GM19351 (cell line): ENCODE results near the gene ABCA7.

Source experiments
- ATAC-seq: cut with Tn5 transposase; IDR thresholded peaks from one replicate; pipeline ENCODE4 v1.9.1; 2021; ENCODE audit warnings: mild to moderate bottlenecking, moderate library complexity; ENCODE audit not compliant: unreplicated experiment

The ABCA7 gene

DNA sequence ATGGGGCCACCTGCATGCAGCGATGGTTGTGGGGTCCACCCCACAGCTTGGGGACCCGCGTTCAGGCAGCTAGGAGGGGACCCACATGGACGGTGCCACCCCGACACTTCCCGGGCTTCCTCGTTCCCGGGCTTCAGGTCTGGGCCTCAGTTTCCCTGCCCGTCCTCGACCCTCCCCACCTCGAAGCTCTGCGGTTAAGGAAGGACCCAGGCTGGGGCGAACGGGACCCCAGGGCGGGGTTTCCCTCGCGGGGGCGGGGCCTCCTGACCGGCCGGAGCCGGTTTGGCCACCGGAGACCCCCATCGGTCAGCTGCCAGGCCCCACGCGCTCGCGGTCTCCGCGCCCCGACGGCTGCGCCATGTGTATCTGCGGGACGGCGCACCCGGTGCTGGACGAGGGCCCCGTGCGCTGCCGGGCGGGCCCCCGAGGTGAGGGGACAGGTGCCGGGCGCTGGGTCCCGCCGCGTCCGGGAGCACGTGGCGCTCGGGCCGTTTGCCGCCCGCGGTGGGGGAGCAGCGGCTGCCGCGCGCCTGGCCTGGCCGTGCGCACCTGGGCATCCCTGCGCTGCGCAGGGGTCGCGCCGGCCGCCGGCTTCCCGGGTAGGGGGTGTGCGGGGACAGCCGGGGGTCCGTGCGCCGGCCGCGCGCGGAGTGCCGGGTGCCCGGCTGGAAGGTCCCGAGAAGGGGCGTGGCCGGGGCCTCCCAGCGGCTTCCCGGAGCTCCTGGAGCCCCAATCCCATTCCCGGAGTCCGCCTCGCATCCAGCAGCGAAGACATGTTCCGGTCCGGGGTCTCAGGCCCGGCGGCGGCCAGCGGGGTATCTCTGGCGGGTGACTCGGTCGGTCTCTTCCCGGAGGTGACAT, 31.3 kb downstream of the ABCA7 start:
- ATAC-seq: no peak

DNA sequence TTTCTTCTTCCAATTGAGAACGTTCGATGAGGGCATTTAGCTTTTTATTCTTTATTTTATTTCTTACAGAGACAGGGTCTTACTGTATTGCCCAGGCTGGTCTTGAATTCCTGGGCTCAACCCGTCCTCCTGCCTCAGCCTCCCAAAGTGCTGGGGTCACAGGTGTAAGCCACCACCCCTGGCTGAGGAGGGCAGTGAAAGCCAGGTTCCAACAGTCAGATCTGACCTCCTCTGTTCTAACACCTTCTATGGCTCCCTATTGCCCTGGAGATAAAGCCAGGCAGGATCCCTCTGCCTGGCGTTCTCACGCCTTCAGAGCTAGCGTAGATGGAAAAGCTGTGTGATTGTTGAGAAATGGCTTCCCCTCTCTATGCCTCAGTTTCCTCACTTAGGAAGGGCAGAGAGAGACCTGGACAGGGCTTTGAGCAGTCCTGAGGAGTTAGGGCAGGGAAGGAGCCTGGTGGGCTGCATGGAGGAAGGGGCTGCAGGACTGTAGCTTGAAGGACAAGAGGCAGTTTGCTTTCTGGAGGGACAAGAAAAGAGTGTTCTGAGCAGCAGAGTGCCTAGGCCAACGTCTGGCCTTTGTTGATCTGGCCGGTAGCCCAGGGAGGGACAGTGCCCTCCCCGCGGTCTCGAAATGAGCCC, 32.6 kb downstream of the ABCA7 start:
- no peak for ATAC-seq

DNA sequence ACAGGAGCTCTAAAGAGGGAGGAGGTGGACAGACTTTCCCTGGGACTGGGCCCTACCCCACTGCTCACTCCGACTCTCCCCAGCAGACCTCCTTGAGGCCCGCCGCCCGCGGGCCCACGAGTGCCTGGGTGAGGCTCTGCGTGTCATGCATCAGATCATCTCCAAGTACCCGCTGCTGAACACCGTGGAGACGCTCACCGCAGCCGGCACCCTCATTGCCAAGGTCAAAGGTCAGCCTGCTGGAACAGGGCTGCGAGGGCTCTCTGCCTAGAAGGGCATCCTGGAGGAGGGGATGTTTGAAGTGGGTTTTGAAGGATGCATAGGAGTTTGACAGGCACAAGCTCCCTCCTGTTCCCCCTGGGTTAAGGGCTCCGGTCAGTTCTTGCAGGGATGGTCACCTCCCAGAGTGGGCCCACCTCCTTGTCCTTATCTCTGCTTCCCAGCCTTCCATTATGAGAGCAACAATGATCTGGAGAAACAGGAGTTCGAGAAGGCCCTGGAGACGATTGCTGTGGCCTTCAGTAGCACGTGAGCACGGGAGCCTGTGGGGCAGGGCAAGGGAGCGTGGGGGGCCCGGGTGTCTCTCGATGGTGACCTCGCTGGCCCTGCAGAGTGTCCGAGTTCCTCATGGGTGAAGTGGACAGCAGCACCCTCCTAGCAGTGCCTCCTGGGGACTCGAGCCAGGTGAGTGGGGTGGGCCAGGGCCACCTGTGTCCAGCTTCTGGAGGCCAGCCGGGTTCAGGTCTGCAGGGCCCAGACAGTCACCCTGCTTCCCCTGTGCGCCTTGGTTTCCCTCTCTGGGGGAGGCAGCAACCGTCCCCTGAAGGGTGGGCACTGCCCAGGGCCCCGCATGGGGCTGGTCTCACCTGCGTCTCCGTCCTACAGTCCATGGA, 33.4 kb downstream of the ABCA7 start:
- no peak for ATAC-seq

DNA sequence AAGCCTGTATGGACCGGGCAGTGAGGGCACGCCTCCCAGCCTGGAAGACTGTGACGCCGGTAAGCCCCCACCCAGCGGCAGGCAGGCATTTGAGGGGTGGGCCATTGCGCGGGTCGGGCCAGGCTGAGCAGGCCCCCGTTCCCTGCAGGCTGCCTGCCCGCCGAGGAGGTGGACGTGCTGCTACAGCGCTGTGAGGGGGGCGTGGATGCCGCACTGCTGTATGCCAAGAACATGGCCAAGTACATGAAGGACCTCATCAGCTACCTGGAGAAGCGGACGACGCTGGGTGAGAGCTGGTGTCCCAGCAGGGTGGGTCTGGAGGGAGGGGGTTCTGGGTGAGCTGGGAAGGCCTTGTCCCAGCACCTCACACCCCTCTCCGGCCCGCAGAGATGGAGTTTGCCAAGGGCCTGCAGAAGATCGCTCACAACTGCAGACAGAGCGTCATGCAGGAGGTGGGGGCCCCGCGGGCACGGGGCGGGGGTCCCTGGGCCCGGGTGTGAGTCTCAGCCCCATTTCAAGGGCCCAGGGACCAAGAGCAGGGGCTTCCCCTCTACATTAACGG, 34.1 kb downstream of the ABCA7 start:
- ATAC-seq: no peak

DNA sequence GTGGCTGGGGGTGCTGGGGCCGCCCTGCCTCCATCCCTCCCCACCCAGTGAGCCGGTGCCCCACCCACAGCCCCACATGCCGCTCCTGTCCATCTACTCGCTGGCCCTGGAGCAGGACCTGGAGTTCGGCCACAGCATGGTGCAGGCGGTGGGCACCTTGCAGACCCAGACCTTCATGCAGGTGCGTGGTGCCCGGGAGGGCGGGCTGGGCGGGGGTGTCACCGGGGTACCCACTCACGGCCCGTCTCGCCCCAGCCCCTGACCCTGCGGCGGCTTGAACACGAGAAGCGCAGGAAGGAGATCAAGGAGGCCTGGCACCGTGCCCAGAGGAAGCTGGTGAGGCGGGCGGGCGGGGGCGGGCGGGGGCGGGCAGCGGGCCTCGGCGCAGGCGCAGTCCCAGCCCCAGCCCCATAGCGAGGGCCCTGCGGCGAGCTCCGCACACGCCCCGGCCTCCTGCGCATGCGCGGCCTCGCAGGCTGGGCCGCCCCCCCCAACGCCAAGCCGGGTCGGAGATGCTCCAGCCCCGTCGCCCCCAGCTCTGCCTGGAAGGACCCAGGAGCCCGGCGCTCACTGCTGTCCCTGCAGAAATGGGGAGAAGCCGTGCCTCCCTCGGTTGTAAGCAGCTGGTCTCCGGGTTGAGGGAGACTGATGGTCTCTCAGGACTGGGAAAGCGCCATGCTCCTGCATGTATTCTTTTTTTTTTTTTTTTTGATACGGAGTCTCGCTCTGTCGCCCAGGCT, 34.8 kb downstream of the ABCA7 start:
- ATAC-seq: peak; percentile 55

DNA sequence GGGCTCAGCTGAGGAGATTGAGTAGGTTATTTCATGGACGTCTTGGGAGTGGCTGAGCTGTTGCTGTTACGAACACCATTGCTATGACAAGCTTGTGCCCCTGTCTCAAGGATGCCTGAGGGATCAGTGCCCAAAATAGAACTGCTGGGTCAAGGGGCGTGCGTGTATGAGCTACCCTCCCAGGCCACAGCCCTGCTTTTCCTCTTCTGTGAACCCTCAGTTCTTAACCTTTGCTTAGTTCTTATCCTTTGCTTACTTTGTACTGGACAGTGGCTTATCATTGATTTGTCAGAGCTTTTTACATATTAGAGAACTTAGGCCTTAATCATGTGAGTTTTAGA, 36.1 kb downstream of the ABCA7 start:
- ATAC-seq: no peak

DNA sequence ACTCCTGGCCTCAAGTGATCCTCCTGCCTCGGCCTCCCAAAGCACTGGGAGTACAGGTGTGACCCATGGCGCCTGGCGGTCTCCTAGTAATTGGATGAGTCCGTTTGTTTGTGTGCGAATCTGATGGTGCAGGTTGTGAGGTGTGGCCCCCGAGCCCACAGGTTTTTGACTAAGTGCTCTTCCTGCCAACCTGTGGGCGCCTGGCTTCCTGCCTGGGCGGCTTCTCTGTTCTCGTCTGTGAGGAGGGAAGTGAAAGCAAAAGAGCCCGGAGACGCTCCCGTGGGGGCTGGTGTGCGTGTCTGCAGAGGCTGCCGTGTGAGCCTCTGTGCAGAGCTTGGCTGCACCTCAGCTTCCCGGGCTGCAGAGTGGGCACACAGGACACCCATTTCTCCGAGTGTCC, 37.0 kb downstream of the ABCA7 start:
- ATAC-seq: no peak

DNA sequence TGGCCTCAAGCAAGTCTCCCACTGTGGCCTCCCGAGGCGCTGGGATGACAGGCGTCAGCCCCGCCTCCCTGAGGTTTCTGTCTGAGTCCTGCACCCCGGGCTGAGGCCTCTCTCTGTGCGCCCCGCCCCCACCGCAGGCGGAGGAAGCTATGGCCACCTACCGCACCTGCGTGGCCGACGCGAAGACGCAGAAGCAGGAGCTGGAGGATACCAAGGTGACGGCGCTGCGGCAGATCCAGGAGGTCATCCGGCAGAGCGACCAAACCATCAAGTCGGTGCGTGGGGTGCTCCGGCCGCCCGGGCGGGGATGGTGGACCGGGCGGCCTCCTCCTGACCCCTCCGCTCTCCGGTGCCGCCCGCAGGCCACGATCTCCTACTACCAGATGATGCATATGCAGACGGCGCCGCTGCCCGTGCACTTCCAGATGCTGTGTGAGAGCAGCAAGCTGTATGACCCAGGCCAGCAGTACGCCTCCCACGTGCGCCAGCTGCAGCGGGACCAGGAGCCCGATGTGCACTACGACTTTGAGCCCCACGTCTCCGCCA, 39.7 kb downstream of the ABCA7 start:
- no peak for ATAC-seq

DNA sequence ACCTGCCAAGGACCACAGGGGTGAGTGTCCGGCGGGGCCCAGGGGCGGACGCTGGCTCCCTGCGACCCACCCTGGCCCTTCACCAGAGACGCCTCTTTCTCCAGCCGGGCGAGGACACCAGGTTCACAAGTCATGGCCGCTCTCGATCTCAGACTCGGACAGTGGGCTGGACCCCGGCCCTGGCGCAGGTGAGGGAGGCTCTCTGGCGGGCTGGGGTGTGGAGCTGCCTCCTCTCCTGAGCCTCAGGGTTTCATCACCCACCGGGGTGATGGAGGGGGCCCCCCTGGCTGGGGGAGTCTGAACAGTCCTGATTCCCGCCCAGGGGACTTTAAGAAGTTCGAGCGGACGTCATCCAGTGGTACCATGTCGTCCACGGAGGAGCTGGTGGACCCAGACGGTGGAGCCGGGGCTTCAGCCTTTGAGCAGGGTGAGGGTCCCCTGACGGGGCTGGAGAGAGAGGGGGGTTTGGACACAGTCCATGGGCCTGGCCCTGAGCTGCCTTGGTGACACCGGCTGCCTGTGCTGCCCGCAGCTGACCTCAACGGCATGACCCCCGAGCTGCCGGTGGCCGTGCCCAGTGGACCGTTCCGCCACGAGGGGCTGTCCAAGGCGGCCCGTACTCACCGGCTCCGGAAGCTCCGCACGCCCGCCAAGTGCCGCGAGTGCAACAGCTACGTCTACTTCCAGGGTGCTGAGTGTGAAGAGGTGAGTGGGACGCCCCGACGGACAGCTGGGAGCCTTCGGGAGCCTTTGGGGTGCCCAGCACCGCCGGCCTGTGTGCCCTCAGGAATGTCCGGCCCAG, 40.7 kb downstream of the ABCA7 start:
- ATAC-seq: no peak

DNA sequence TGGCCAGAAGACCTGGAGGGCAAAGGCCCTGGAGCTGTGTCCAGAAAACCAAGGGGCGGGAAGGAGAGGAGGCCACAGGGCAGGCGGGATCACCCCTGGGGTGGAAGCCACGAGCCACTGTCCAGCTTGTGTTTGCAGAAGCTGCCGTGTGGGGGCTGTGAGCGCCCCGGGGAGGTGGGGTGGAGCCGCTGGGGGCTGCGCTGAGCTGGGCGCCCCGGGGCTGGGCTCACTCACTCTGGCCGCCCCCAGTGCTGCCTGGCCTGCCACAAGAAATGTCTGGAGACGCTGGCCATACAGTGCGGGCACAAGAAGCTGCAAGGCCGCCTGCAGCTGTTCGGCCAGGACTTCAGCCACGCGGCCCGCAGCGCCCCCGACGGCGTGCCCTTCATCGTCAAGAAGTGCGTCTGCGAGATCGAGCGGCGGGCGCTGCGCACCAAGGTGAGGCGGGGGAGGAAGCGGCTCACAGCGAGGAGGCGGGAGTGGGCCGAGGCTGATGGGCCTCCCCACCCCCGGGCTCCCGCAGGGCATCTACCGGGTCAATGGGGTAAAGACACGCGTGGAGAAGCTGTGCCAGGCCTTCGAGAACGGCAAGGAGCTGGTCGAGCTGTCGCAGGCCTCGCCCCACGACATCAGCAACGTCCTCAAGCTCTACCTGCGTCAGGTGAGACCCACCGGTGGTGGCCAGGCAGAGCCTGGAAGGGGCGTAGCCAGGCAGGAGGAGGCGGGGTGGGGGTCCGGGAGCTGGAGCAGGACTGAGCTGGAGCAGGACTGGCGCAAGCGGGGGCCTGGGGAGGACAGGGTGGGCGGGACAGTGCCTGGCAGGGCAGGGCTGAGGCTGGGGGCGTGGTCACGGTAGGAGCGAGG, 41.6 kb downstream of the ABCA7 start:
- no peak for ATAC-seq

DNA sequence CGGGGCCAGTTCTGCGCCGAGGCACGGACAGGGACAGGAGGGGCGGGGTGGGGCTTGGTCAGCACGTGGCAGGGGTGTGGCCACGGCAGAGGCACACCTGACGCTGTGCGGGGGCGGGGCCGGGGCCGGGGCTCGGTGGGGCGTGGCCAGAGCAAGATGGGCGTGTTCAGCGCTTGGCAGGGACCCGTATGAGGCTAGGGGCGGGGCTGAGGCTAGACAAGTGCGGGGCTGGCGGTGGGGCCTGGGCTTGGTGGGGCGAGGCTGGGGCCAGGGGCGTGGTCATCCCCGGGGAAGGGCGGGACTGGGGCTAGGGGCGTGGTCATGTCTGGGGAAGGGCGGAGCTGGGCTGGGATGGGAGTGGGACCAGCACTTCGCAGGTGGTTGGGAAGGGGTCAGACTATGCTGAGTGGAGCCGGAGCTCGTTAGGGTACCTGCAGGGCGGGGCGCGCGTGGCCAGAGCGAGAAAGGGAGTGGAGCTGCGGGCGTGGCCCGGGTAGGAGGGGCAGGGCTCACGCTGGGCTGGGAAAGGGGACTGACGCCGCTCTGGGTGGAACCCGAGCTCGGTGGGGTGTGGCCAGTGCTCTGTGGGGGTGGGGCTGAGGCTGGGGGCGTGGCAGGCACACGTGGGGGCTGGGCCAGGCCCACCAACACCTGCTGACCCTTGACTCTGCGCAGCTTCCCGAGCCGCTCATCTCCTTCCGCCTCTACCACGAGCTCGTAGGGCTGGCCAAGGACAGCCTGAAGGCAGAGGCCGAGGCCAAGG, 42.4 kb downstream of the ABCA7 start:
- ATAC-seq: no peak

DNA sequence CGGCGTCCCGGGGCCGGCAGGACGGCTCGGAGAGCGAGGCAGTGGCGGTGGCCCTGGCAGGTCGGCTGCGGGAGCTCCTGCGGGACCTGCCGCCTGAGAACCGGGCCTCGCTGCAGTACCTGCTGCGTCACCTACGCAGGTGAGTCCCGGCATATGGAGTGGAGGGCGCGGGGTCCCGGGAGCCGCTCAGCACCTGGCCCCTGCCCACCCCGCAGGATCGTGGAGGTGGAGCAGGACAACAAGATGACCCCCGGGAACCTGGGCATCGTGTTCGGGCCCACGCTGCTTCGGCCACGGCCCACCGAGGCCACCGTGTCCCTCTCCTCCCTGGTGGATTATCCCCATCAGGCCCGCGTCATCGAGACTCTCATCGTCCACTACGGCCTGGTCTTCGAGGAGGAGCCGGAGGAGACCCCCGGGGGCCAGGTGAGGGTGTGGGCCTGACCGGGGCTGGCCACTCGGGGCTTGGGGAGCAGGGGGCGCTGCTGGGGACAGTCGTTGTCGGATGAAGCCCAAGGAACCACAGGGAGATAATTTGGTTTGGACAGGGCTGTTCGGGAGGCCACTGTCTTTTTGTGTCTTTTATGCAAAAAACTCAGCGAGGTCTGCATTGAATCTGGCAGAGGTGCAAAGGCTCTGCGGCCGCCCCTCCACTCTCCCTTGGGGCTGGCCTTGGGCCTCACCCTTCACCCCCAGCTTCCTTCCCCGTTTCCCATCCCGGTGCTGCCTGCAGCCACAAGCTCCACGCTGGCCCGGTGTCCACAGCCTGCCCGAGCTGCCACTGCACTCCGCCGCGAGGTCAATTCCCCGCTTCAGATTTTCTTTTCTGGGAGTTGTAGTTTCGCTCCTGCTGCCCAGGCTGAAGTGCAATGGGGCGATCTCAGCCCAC, 43.3 kb downstream of the ABCA7 start:
- ATAC-seq: no peak

DNA sequence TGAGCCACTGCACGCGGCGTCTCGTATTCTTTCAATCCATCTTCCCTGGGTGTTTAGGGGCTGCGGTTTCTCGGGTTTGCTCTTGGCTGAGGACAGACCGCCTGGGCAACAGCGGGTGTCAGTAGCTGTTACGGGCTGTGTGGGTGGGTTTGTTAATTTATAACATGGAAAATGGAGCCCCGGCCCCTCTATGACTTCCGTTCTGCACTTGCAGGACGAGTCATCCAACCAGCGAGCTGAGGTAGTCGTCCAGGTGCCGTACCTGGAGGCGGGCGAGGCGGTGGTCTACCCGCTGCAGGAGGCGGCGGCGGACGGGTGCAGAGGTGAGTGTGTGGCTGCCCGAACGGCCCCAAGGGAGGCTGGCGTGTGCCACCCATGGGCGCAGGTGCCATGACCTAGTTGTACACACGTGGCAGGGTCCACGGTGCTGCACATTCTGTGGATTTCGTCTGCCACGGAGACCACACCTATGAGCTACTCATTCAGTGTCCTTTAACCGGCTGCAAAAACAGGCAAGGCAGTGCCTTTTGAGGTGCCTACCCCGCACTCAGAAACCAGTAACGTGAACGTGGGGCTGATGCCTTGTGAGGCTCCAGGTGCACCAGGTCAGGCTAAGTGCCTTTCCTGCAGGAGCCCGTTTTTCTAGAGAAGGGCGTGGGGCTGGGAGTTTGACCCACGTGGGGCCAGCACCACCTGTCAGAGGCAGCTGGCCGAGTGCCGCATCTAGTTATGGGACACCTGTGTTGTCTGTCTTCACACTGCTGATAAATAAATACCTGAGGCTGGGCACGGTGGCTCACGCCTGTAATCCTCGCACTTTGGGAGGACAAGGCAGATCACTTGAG, 44.3 kb downstream of the ABCA7 start:
- no peak for ATAC-seq

DNA sequence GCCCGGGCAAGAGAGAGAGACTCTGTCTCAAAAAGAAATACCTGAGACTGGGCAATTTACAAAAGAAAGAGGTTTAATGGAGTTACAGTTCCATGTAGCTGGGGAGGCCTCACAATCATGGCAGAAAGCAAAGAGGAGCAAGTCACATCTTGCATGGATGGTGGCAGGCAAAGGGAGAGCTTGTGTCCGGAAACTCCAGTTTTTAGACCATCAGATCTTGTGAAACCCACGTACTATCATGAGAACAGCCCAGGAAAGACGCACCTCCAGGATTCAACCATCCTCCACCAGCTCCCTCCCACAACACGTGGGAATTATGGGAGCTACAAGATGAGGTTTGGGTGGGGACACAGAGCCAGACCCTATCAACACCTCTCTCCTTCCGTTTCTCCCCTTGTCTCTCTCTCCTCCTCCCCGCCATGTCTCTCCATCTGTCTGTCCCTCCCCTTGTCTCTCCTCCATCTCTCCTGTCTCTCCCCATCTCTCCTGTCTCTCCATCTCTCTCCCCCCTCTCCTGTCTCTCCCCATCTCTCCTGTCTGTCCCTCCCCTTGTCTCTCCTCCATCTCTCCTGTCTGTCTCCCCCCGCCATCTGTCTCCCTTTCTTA, 45.2 kb downstream of the ABCA7 start:
- no peak for ATAC-seq

DNA sequence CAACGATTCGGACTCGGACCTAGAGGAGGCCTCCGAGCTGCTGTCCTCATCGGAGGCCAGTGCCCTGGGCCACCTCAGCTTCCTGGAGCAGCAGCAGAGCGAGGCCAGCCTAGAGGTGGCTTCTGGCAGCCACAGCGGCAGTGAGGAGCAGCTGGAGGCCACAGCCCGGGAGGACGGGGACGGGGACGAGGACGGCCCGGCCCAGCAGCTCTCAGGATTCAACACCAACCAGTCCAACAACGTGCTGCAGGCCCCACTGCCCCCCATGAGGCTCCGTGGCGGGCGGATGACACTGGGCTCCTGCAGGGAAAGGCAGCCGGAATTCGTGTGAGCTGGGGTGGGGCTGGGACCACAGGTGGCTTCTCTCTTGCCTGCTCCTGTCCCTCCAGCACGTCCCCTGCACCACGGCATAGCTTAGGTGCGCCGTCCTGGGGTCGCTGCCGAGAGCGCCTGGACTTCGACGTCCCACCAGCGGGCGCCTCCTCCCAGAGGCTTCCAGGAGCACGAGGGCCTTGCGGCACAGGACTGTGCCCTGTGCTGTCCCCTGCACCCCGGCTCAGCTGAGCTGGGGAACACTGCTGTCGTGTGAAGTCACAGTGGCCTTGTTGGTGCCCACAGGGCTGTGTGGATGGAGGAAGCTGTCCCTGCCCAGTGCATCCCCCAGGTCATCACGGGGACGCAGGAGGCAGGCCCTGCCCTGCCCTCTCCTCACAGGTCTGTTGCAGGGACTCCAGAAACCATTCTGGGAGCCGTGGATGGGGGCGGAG, 46.0 kb downstream of the ABCA7 start:
- ATAC-seq: no peak
